ENCODE data around the gene NOP9. TPM values are rescaled to one million over a fixed set of nuclear protein-coding genes. Genes with fewer than 3 reads are reported as not detected.

Gene NOP9
- total RNA-seq, 1 donor from 2014 or later, result 14.8 TPM

GRCh38 chr14:24340606-24341005 lies 41.0 kb downstream of the NOP9 start:
- no peak overlapping the region for H3K27ac Mint-ChIP-seq
- H3K4me1 ChIP-seq, result peaks cover 8% of the 10 kb centered on the region
- H3K36me3 ChIP-seq, result no peaks in the 10 kb centered on the region
- H4K20me1 ChIP-seq (ENCODE audit: low read depth), result peaks cover 5% of the 10 kb centered on the region
- H3K4me1 Mint-ChIP-seq, result no peaks in the 10 kb centered on the region
- H3K9me3 ChIP-seq (ENCODE audit: low read depth), result no peaks in the 10 kb centered on the region
- peaks cover 67% of the 10 kb centered on the region for H3K27me3 Mint-ChIP-seq (ENCODE audit: insufficient read depth, low read depth)
- H3K27ac ChIP-seq, result no peak overlapping the region
- no peak overlapping the region for H3K4me2 ChIP-seq
- H2AFZ ChIP-seq (replicated peaks), result no peak overlapping the region
- H3F3A ChIP-seq (ENCODE audit: low read depth), result no peaks in the 10 kb centered on the region
- no peak overlapping the region for H3K4me3 Mint-ChIP-seq
- H3K4me3 ChIP-seq, result no peak overlapping the region
- H3K79me2 ChIP-seq (ENCODE audit: low read depth), result no peaks in the 10 kb centered on the region
- H3K36me3 Mint-ChIP-seq, result no peaks in the 10 kb centered on the region
- TF ChIP-seq CTCF (IDR thresholded peaks at IDR 0.05), result no peak
- no peak for TF ChIP-seq EZH2phosphoT487 (IDR thresholded peaks at IDR 0.05)
- no peak for TF ChIP-seq EZH2 (IDR thresholded peaks at IDR 0.05)
- peaks cover 100% of the 10 kb centered on the region for H3K27me3 ChIP-seq
- H3K9ac ChIP-seq, result no peak overlapping the region
- no peak for DNase-seq (ENCODE audit: low spot score)
- H3K9me3 Mint-ChIP-seq, result peaks cover 6% of the 10 kb centered on the region

- Histone ChIP-seq H4K20me1 (ENCODE audit: low read depth) (peaks cover 3% of the 10 kb centered on the region), H3K4me3 (no peak overlapping the region), H3K4me1 (peaks cover 8% of the 10 kb centered on the region), H3K9ac (no peak overlapping the region), H3K36me3 (no peaks in the 10 kb centered on the region), H3K4me2 (no peak overlapping the region), H3K27ac (no peak overlapping the region), H3K79me2 (ENCODE audit: low read depth) (no peaks in the 10 kb centered on the region), H2AFZ (replicated peaks) (no peak overlapping the region), H3F3A (ENCODE audit: low read depth) (no peaks in the 10 kb centered on the region), H3K9me3 (ENCODE audit: low read depth) (no peaks in the 10 kb centered on the region), H3K27me3 (peaks cover 92% of the 10 kb centered on the region)
- peaks cover 51% of the 10 kb centered on the region for H3K27me3 Mint-ChIP-seq (ENCODE audit: insufficient read depth, low read depth)
- TF ChIP-seq CTCF (IDR thresholded peaks at IDR 0.05), result no peak
- no peak for TF ChIP-seq EZH2 (IDR thresholded peaks at IDR 0.05)
- TF ChIP-seq EZH2phosphoT487 (IDR thresholded peaks at IDR 0.05), result no peak
- H3K4me1 Mint-ChIP-seq, result no peaks in the 10 kb centered on the region
- H3K27ac Mint-ChIP-seq, result no peak overlapping the region
- no peak for DNase-seq (ENCODE audit: low spot score)
- no peak overlapping the region for H3K4me3 Mint-ChIP-seq
- H3K36me3 Mint-ChIP-seq, result no peaks in the 10 kb centered on the region
- peaks cover 2% of the 10 kb centered on the region for H3K9me3 Mint-ChIP-seq
Observed at GRCh38 chr14:24342889-24343288, 43.2 kb downstream of the NOP9 start.

DNA sequence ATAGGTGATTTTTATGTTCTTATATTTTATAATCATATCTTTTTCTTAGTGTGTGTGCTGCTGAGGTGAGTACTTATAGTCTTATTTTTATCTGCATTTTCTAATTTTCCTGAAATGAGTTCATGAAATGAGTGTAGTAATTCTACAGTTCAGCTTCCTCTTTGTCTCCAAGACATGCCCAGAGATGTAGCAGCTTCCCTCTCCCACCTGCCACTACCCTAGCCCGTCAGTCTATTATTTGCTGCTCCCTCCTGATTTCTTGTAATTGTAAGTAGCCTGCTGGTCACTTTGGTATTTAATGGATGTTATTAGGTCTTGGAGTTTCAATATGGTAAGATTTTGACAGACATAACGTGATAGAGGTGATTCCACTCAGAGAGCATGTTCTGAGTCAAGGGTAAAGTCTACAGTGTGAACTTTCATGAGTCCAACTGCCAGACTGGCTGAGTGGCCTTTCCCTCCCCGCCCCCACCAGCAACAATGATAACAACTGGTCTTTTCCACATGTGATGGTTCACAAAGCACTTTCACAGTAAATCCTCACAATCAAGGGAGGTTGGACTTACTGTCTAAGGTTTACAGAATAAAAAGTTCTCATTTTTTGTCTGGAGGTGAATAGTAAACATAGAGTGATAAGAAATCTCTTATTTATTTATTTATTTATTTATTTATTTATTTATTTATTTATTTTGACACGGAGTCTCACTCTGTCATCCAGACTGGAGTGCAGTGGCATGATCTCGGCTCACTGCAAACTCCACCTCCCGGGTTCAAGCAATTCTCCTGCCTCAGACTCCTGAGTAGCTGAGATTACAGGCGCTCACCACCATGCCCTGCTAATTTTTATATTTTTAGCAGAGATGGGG lies 44.4 kb downstream of the NOP9 start:
- Mint-ChIP-seq H3K4me3 (no peak overlapping the region), H3K27me3 (ENCODE audit: insufficient read depth, low read depth) (peaks cover 43% of the 10 kb centered on the region), H3K27ac (no peak overlapping the region), H3K9me3 (peaks cover 2% of the 10 kb centered on the region), H3K4me1 (no peaks in the 10 kb centered on the region), H3K36me3 (no peaks in the 10 kb centered on the region)
- DNase-seq (ENCODE audit: low spot score), result no peak
- H4K20me1 ChIP-seq (ENCODE audit: low read depth), result no peaks in the 10 kb centered on the region
- H3K27me3 ChIP-seq, result peaks cover 92% of the 10 kb centered on the region
- no peak overlapping the region for H2AFZ ChIP-seq (replicated peaks)
- H3F3A ChIP-seq (ENCODE audit: low read depth), result no peaks in the 10 kb centered on the region
- no peak overlapping the region for H3K27ac ChIP-seq
- H3K4me2 ChIP-seq, result no peak overlapping the region
- H3K79me2 ChIP-seq (ENCODE audit: low read depth), result no peaks in the 10 kb centered on the region
- H3K9me3 ChIP-seq (ENCODE audit: low read depth), result no peaks in the 10 kb centered on the region
- H3K9ac ChIP-seq, result no peak overlapping the region
- TF ChIP-seq CTCF (IDR thresholded peaks at IDR 0.05) (no peak), EZH2 (IDR thresholded peaks at IDR 0.05) (no peak), EZH2phosphoT487 (IDR thresholded peaks at IDR 0.05) (no peak)
- H3K4me1 ChIP-seq, result peaks cover 8% of the 10 kb centered on the region
- H3K36me3 ChIP-seq, result no peaks in the 10 kb centered on the region
- H3K4me3 ChIP-seq, result no peak overlapping the region
